Uterus (tissue), 4 donors: Measurements from ENCODE around the gene NAV2. TPM values are rescaled to one million over a fixed set of nuclear protein-coding genes. Genes with fewer than 3 reads are reported as not detected.

Experiments
- DNase-seq, 2 donors: peaks; one replicate each; pipeline ENCODE4 v3.0.0-alpha.2; 2019 to 2020
- H3K27ac ChIP-seq, 2 donors: fragments of 200-600 bp; sonication (generic); 1 replicate in 1 of 2; 2 replicates in 1 of 2; pipeline ENCODE4 v1.5.1; 2016 to 2018
- H3K27me3 ChIP-seq, 2 donors: fragments of 200-600 bp; sonication (generic); one replicate each; pipeline ENCODE4 v1.5.1; 2018 to 2019; ENCODE audit warnings: control low read depth in 1 of 2
- H3K36me3 ChIP-seq, 2 donors: fragments of 200-600 bp; sonication (generic); one replicate each; pipeline ENCODE4 v1.5.1; 2019; ENCODE audit warnings: control low read depth in 1 of 2
- H3K4me1 ChIP-seq, 2 donors: fragments of 200-600 bp; sonication (generic); one replicate each; pipeline ENCODE4 v1.5.1; 2018 to 2019; ENCODE audit warnings: control low read depth in 1 of 2
- H3K4me3 ChIP-seq, 2 donors: fragments of 200-600 bp; sonication (generic); 1 replicate in 1 of 2; 2 replicates in 1 of 2; pipeline ENCODE4 v1.5.1; 2018 to 2019; ENCODE audit warnings: mild to moderate bottlenecking in 1 of 2
- H3K9me3 ChIP-seq, 2 donors: fragments of 200-600 bp; sonication (generic); one replicate each; pipeline ENCODE4 v1.5.1; 2019; ENCODE audit warnings: control low read depth in 1 of 2
- POLR2A ChIP-seq, 2 donors: fragments of 450-650 bp; IDR thresholded peaks; one replicate each; pipeline ENCODE4 v1.6.1; 2016; ENCODE audit warnings: antibody characterized with exemption in 2 of 2, mild to moderate bottlenecking in 1 of 2, moderate library complexity in 1 of 2
- intact Hi-C: fragments of 100-400 bp; cut with DNase I; formaldehyde crosslinking; loops from one replicate; pipeline ENCODE4 v1.15.1; 2023; ENCODE audit warnings: low total_unique reads
- total RNA-seq, 4 donors: library from RNA; depleted of rRNA in 3 of 4; stranded (reverse); fragments of >200 nt in 3 of 4; gene quantifications; one replicate each; pipeline versions ENCODE4 v1.1.0 to v1.2.4, GENCODE V29; 2014 to 2023
- TF ChIP-seq, protein P1 (sequence below), 4 experiments: fragments of 200-600 bp in 2 of 4; fragments of 450-650 bp in 2 of 4; sonication (generic) in 2 of 4; IDR thresholded peaks; one replicate each; pipeline ENCODE4 v1.5.1; 2016 to 2019; ENCODE audit warnings: antibody characterized with exemption in 4 of 4, mild to moderate bottlenecking in 2 of 4, moderate library complexity in 1 of 4
- donor health status: DM: yes; HTN: yes; CAD: no.

NAV2 gene
- total RNA-seq, 4 donors from 2014 or later = 2.6 to 31.6 (median 5.7) TPM

- H3K36me3 ChIP-seq = no peaks in the 10 kb centered on the region
- H3K27me3 ChIP-seq = no peaks in the 10 kb centered on the region
- no peak overlapping the region for H3K4me3 ChIP-seq
- no peaks in the 10 kb centered on the region for H3K4me1 ChIP-seq
- no peak for TF ChIP-seq POLR2A (IDR thresholded peaks at IDR 0.05)
- TF ChIP-seq, protein P1, sequence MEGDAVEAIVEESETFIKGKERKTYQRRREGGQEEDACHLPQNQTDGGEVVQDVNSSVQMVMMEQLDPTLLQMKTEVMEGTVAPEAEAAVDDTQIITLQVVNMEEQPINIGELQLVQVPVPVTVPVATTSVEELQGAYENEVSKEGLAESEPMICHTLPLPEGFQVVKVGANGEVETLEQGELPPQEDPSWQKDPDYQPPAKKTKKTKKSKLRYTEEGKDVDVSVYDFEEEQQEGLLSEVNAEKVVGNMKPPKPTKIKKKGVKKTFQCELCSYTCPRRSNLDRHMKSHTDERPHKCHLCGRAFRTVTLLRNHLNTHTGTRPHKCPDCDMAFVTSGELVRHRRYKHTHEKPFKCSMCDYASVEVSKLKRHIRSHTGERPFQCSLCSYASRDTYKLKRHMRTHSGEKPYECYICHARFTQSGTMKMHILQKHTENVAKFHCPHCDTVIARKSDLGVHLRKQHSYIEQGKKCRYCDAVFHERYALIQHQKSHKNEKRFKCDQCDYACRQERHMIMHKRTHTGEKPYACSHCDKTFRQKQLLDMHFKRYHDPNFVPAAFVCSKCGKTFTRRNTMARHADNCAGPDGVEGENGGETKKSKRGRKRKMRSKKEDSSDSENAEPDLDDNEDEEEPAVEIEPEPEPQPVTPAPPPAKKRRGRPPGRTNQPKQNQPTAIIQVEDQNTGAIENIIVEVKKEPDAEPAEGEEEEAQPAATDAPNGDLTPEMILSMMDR (IDR thresholded peaks at IDR 0.05) = no peak
- no peak for DNase-seq
- H3K27ac ChIP-seq = no peak overlapping the region
- no peaks in the 10 kb centered on the region for H3K9me3 ChIP-seq
- intact Hi-C loops = no loop called here
Measured at GRCh38 chr11:19880088-19880345, 167.4 kb downstream of the NAV2 start.

DNA sequence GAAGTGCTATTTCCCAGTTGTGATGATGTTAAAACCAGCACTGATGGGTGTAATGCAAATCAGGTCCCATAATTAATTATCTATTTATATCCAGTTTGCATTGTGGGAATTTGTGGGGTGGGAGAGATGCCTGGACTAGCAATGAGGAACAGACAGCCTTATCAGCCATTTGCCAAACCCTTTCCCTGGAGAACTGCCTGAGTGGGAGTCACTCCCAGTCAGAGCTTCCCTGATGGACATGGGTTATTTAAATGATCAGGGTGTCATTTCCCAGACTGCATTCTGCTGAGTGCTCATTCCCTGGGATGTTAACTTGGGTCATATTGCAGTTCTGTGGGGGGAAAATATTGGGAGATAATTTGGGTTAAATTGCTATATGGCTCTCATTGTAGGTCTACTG, 168.5 kb downstream of the NAV2 start:
- TF ChIP-seq POLR2A (IDR thresholded peaks at IDR 0.05) = no peak
- TF ChIP-seq, protein P1 (IDR thresholded peaks at IDR 0.05) = no peak
- no peaks in the 10 kb centered on the region for H3K27me3 ChIP-seq
- H3K4me3 ChIP-seq = no peak overlapping the region
- intact Hi-C loops = no loop called here
- no peak overlapping the region for H3K27ac ChIP-seq
- no peaks in the 10 kb centered on the region for H3K9me3 ChIP-seq
- H3K36me3 ChIP-seq = no peaks in the 10 kb centered on the region
- no peak for DNase-seq
- H3K4me1 ChIP-seq = no peaks in the 10 kb centered on the region

- Histone ChIP-seq H3K4me1 (no peaks in the 10 kb centered on the region), H3K36me3 (no peaks in the 10 kb centered on the region), H3K4me3 (no peak overlapping the region), H3K9me3 (no peaks in the 10 kb centered on the region), H3K27ac (no peak overlapping the region), H3K27me3 (no peaks in the 10 kb centered on the region)
- TF ChIP-seq, protein P1 (IDR thresholded peaks at IDR 0.05) = no peak
- no peak for TF ChIP-seq POLR2A (IDR thresholded peaks at IDR 0.05)
- intact Hi-C loops = no loop called here
- DNase-seq = no peak
Measured at GRCh38 chr11:19882356-19882755, 169.7 kb downstream of the NAV2 start.

GRCh38 chr11:19886498-19886897, 173.9 kb downstream of the NAV2 start:
- intact Hi-C loops = no loop called here
- H3K27ac ChIP-seq = no peak overlapping the region
- TF ChIP-seq, protein P1 (IDR thresholded peaks at IDR 0.05) = no peak
- no peak for TF ChIP-seq POLR2A (IDR thresholded peaks at IDR 0.05)
- no peaks in the 10 kb centered on the region for H3K27me3 ChIP-seq
- no peaks in the 10 kb centered on the region for H3K36me3 ChIP-seq
- no peaks in the 10 kb centered on the region for H3K9me3 ChIP-seq
- H3K4me3 ChIP-seq = no peak overlapping the region
- H3K4me1 ChIP-seq = no peaks in the 10 kb centered on the region
- no peak for DNase-seq

- Histone ChIP-seq H3K27ac (no peak overlapping the region), H3K4me1 (peaks cover 0 to 4% of the 10 kb centered on the region in 2 donors), H3K4me3 (no peak overlapping the region), H3K9me3 (no peaks in the 10 kb centered on the region), H3K36me3 (no peaks in the 10 kb centered on the region), H3K27me3 (no peaks in the 10 kb centered on the region)
- TF ChIP-seq, protein P1 (IDR thresholded peaks at IDR 0.05) = no peak
- no peak for TF ChIP-seq POLR2A (IDR thresholded peaks at IDR 0.05)
- DNase-seq = no peak
- intact Hi-C loops = no loop called here
Measured at GRCh38 chr11:19887842-19888241, 175.2 kb downstream of the NAV2 start.
